IMR-90 (cell line): ENCODE data around the gene TTC7B. TPM values are rescaled to one million over a fixed set of nuclear protein-coding genes. Genes with fewer than 3 reads are reported as not detected.
"Not testable (repeated sequence)": the region's sequence is repeated elsewhere in the genome, so short reads cannot be mapped to it uniquely, and the experiment has no call there.

Experiments used
- ATAC-seq: fragments of 200-7000 bp; cut with Tn5 transposase; 2 replicates; pipeline ENCODE4 v1.9.1; 2020; ENCODE audit warnings: low read depth, mild to moderate bottlenecking, moderate library complexity
- BruUV-seq: library from RNA; stranded (reverse); fragments of 400-500 nt; replicated peaks from 2 replicates; lab custom pipeline; 2021; lab: Mats Ljungman, UMichigan
- CTCF ChIA-PET: fragments of 300-600 bp; formaldehyde crosslinking; extraction: SDS; loops from one replicate; lab custom pipeline; 2021; ENCODE audit warnings: antibody characterized with exemption; lab: Yijun Ruan, JAX
- POLR2A ChIA-PET: fragments of 300-600 bp; sonication (Branson Sonifier 250); formaldehyde crosslinking; loops from one replicate; lab custom pipeline; 2022; ENCODE audit warnings: antibody characterized with exemption; ENCODE audit not compliant: unreplicated experiment; lab: Charles Lee
- DNase-seq: peaks from one replicate; pipeline ENCODE4 v3.0.0; 2013
- H2AFZ ChIP-seq: replicated peaks from 2 replicates; pipeline ENCODE3; 2013; ENCODE audit warnings: low read length, mild to moderate bottlenecking; ENCODE audit not compliant: poor library complexity
- H2AK5ac ChIP-seq: 2 replicates; pipeline ENCODE4 v1.6.1; 2013; ENCODE audit warnings: low read depth, low read length, inconsistent platforms
- H2AK9ac ChIP-seq: replicated peaks from 2 replicates; pipeline ENCODE3; 2013; ENCODE audit warnings: mild to moderate bottlenecking, low read depth, low read length, moderate library complexity; ENCODE audit not compliant: poor library complexity
- H2BK120ac ChIP-seq: 2 replicates; pipeline ENCODE4 v1.6.1; 2013; ENCODE audit warnings: low read depth, low read length, inconsistent platforms
- H2BK15ac ChIP-seq: 3 replicates; pipeline ENCODE4 v1.6.1; 2013; ENCODE audit warnings: low read depth, low read length, inconsistent platforms
- H2BK20ac ChIP-seq: 2 replicates; pipeline ENCODE4 v1.6.1; 2013; ENCODE audit warnings: low read depth, mild to moderate bottlenecking, inconsistent platforms, low read length, moderate library complexity
- H2BK5ac ChIP-seq: 2 replicates; pipeline ENCODE4 v1.6.1; 2013; ENCODE audit warnings: mild to moderate bottlenecking, low read depth, low read length, inconsistent platforms; ENCODE audit not compliant: poor library complexity, severe bottlenecking
- H3K14ac ChIP-seq: replicated peaks from 2 replicates; pipeline ENCODE4 v1.6.1; 2013; ENCODE audit warnings: low read depth, low read length, inconsistent platforms
- H3K18ac ChIP-seq: 2 replicates; pipeline ENCODE4 v1.6.1; 2013; ENCODE audit warnings: low read depth, low read length, control low read depth
- H3K23ac ChIP-seq: 2 replicates; pipeline ENCODE4 v1.6.1; 2013; ENCODE audit warnings: low read depth, low read length, inconsistent platforms
- H3K27ac ChIP-seq: 2 replicates; pipeline ENCODE4 v1.5.1; 2013; ENCODE audit warnings: mild to moderate bottlenecking, control low read depth, low read length; ENCODE audit not compliant: insufficient read depth
- H3K27me3 ChIP-seq: 2 replicates; pipeline ENCODE4 v1.6.1; 2013; ENCODE audit warnings: low read length; ENCODE audit not compliant: control insufficient read depth, insufficient read depth
- H3K36me3 ChIP-seq: 2 replicates; pipeline ENCODE4 v1.6.1; 2013; ENCODE audit warnings: low read length, mixed read lengths; ENCODE audit not compliant: control insufficient read depth, insufficient read depth
- H3K4ac ChIP-seq: 2 replicates; pipeline ENCODE4 v1.6.1; 2013; ENCODE audit warnings: low read depth, low read length, inconsistent platforms
- H3K4me1 ChIP-seq: 2 replicates; pipeline ENCODE4 v1.6.1; 2013; ENCODE audit warnings: low read length, mixed read lengths; ENCODE audit not compliant: control insufficient read depth, insufficient read depth
- H3K4me2 ChIP-seq: 2 replicates; pipeline ENCODE4 v1.6.1; 2013; ENCODE audit warnings: low read depth, mild to moderate bottlenecking, control low read depth, low read length, moderate library complexity
- H3K4me3 ChIP-seq: 2 replicates; pipeline ENCODE4 v1.5.1; 2013; ENCODE audit warnings: low read depth, mild to moderate bottlenecking, control low read depth, low read length, moderate library complexity; ENCODE audit not compliant: insufficient read depth
- H3K56ac ChIP-seq: 2 replicates; pipeline ENCODE4 v1.6.1; 2013; ENCODE audit warnings: low read length, inconsistent platforms; ENCODE audit not compliant: insufficient read depth; ENCODE audit errors: extremely low read depth
- H3K79me1 ChIP-seq, 2 experiments: 2 replicates each; pipeline ENCODE4 v1.6.1; 2013; ENCODE audit warnings: low read length in 2 of 2, inconsistent platforms in 1 of 2, low read depth in 1 of 2
- H3K9ac ChIP-seq: 2 replicates; pipeline ENCODE4 v1.6.1; 2013; ENCODE audit warnings: low read depth, low read length, control low read depth
- H3K9me1 ChIP-seq: 2 replicates; pipeline ENCODE4 v1.6.1; 2013; ENCODE audit warnings: low read length, inconsistent platforms; ENCODE audit not compliant: insufficient read depth
- H3K9me3 ChIP-seq: 2 replicates; pipeline ENCODE4 v1.6.1; 2013; ENCODE audit warnings: low read length; ENCODE audit not compliant: control insufficient read depth, insufficient read depth
- H4K20me1 ChIP-seq: 2 replicates; pipeline ENCODE4 v1.6.1; 2013; ENCODE audit warnings: low read length, inconsistent platforms; ENCODE audit not compliant: insufficient read depth
- H4K5ac ChIP-seq: 2 replicates; pipeline ENCODE4 v1.6.1; 2013; ENCODE audit warnings: mild to moderate bottlenecking, low read depth, low read length, control low read depth
- H4K8ac ChIP-seq, 2 experiments: 2 replicates each; pipeline ENCODE4 v1.6.1; 2013; ENCODE audit warnings: low read depth in 2 of 2, low read length in 2 of 2, control low read depth in 1 of 2, inconsistent platforms in 1 of 2
- H4K91ac ChIP-seq: 2 replicates; pipeline ENCODE4 v1.6.1; 2013; ENCODE audit warnings: low read depth, low read length, inconsistent platforms; ENCODE audit not compliant: insufficient read depth
- WGBS, 2 experiments: methylation state at CpG; one replicate each; pipeline versions ENCODE4 v1.1.5 to v1.1.7; 2013; ENCODE audit warnings: missing lambda C conversion rate in 2 of 2; ENCODE audit not compliant: insufficient read length in 1 of 2; ENCODE audit errors: extremely low coverage in 2 of 2; 5-methylcytosine and 5-hydroxymethylcytosine counted together
- dilution Hi-C: fragments of 300-500 bp; cut with HindIII; formaldehyde crosslinking; loops from one replicate; pipeline ENCODE4 v1.14.3; 2018; ENCODE audit warnings: low sequenced_read_pairs; ENCODE audit not compliant: unreplicated experiment
- in situ Hi-C: fragments of 300-500 bp; cut with MboI; formaldehyde crosslinking; loops from 3 replicates; pipeline ENCODE4 v1.14.3; 2019; ENCODE audit warnings: low sequenced_read_pairs, inconsistent platforms, mixed read lengths
- intact Hi-C: fragments of 100-400 bp; cut with micrococcal nuclease; formaldehyde crosslinking; loops from 2 replicates; pipeline ENCODE4 v1.10.0; 2022
- polyA plus RNA-seq, 3 experiments: library from polyadenylated mRNA; depleted of rRNA; stranded (reverse); fragments of >200 nt; gene quantifications; 2 replicates each; pipeline ENCODE4 v1.2.3, GENCODE V29; 2012; ENCODE audit warnings: low replicate concordance in 1 of 3
- total RNA-seq: library from RNA; depleted of rRNA; stranded (reverse); fragments of >200 nt; gene quantifications from 2 replicates; pipeline ENCODE4 v1.2.3, GENCODE V29; 2012

The TTC7B gene
- total and polyA plus RNA-seq, 2 of the 4 experiments (the other 2 are of a cell fraction) = 18.1 to 35.3 TPM

DNA sequence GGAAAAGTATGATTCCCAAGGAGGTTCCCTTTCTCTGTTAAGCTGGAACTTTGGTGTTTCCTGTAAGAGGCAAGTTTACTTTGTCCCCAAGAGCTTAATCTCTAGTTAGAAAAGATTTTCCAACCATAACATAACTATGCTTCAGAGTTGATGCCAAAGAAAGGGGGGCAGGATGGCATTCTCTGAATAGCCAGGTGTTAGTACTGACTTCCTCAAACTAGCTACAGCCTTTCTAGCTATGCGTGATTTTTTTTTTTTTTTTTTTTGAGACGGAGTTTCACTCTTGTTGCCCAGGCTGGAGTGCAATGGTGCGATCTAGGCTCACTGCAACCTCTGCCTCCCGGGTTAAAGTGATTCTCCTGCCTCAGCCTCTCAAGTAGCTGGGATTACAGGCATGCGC lies 39.9 kb upstream of the TTC7B start:
- H3K27ac ChIP-seq, BruUV-seq, H3K18ac ChIP-seq, H3K79me1 ChIP-seq, CTCF ChIA-PET, ATAC-seq, in situ Hi-C loops, H2BK15ac ChIP-seq, H3K56ac ChIP-seq, H2BK5ac ChIP-seq, dilution Hi-C loops, H2AK9ac ChIP-seq, H2AFZ ChIP-seq, H3K9ac ChIP-seq, intact Hi-C loops, H2BK20ac ChIP-seq, H3K4me1 ChIP-seq, H4K91ac ChIP-seq, POLR2A ChIA-PET, H4K8ac ChIP-seq, H2AK5ac ChIP-seq, H3K23ac ChIP-seq, H3K4ac ChIP-seq, H4K5ac ChIP-seq, H3K4me3 ChIP-seq, H3K9me1 ChIP-seq, H3K27me3 ChIP-seq, H3K14ac ChIP-seq, DNase-seq, H3K4me2 ChIP-seq, H3K36me3 ChIP-seq, H3K9me3 ChIP-seq, H4K20me1 ChIP-seq, H2BK120ac ChIP-seq: not testable (repeated sequence)
- WGBS, 2 experiments = no CpG with 5 or more reads among the region's 5 CpGs
